ENCODE results near the gene DCTPP1. TPM values are rescaled to one million over a fixed set of nuclear protein-coding genes. Genes with fewer than 3 reads are reported as not detected.

The DCTPP1 gene
- total and polyA plus RNA-seq, 2 of the 4 experiments (the other 2 are of a cell fraction): 24.9 to 45.5 TPM

GRCh38 chr16:30472328-30472942 lies 42.6 kb upstream of the DCTPP1 start, which contains the start of gene ITGAL:
ITGAL (plus strand) TSS chr16:30472742; CDS start chr16:30472838, 96 bp downstream.
- Histone ChIP-seq H3K18ac (ENCODE audit: low read depth, low read length) (no peak within 1 kb of the TSS), H2AK5ac (ENCODE audit: low read depth, low read length) (no peak within 1 kb of the TSS), H2BK5ac (ENCODE audit: low read depth, low read length, poor library complexity, severe bottlenecking) (no peak within 1 kb of the TSS), H3K9me1 (ENCODE audit: insufficient read depth, low read length) (no peaks in the 10 kb centered on the region), H3K79me1 (ENCODE audit: low read depth in 1 of 2, low read length in 2 of 2) (no peaks in the 10 kb centered on the region), H2BK15ac (ENCODE audit: low read depth, low read length) (no peak within 1 kb of the TSS), H2AK9ac (replicated peaks; ENCODE audit: low read depth, low read length, poor library complexity) (no peak within 1 kb of the TSS), H3K9ac (ENCODE audit: low read depth, low read length) (no peak within 1 kb of the TSS), H2AFZ (replicated peaks; ENCODE audit: low read length, poor library complexity) (peak within 1 kb of the TSS; percentile 33), H3K36me3 (ENCODE audit: control insufficient read depth, insufficient read depth, low read length) (no peaks in the 10 kb centered on the region), H2BK20ac (ENCODE audit: low read depth, low read length) (no peak within 1 kb of the TSS), H3K9me3 (ENCODE audit: control insufficient read depth, insufficient read depth, low read length) (no peaks in the 10 kb centered on the region), H3K27me3 (ENCODE audit: control insufficient read depth, insufficient read depth, low read length) (peaks cover 36% of the 10 kb centered on the region), H3K4ac (ENCODE audit: low read depth, low read length) (no peak within 1 kb of the TSS), H4K8ac (ENCODE audit: low read depth in 2 of 2, low read length in 2 of 2) (no peak within 1 kb of the TSS), H4K20me1 (ENCODE audit: insufficient read depth, low read length) (no peaks in the 10 kb centered on the region), H3K23ac (ENCODE audit: low read depth, low read length) (no peak within 1 kb of the TSS), H3K4me3 (ENCODE audit: insufficient read depth, low read depth, low read length) (no peak within 1 kb of the TSS), H4K91ac (ENCODE audit: insufficient read depth, low read depth, low read length) (no peak within 1 kb of the TSS), H4K5ac (ENCODE audit: low read depth, low read length) (no peak within 1 kb of the TSS), H2BK120ac (ENCODE audit: low read depth, low read length) (no peak within 1 kb of the TSS), H3K14ac (replicated peaks; ENCODE audit: low read depth, low read length) (no peak within 1 kb of the TSS), H3K27ac (ENCODE audit: insufficient read depth, low read length) (no peak within 1 kb of the TSS), H3K4me2 (ENCODE audit: low read depth, low read length) (no peak within 1 kb of the TSS), H3K56ac (ENCODE audit: extremely low read depth, insufficient read depth, low read length) (no peak within 1 kb of the TSS), H3K4me1 (ENCODE audit: control insufficient read depth, insufficient read depth, low read length) (no peaks in the 10 kb centered on the region)
- dilution Hi-C loops (cut with HindIII; ENCODE audit: low sequenced_read_pairs, unreplicated experiment): no loop called here
- no TSS peak for BruUV-seq (replicated peaks)
- in situ Hi-C loops (cut with MboI; ENCODE audit: low sequenced_read_pairs): no loop called here
- ChIA-PET POLR2A (ENCODE audit: unreplicated experiment) (no interaction called here), CTCF (no interaction called here)
- ATAC-seq (ENCODE audit: low read depth): no peak
- DNase-seq: no peak
- TF ChIP-seq CTCF (conservative IDR thresholded peaks at IDR 0.05; ENCODE audit: low read depth, low read length) (no peak), POLR2A (IDR thresholded peaks at IDR 0.05; ENCODE audit: low read depth, low read length) (no peak), BHLHE40 (IDR thresholded peaks at IDR 0.05; ENCODE audit: low read depth, low read length) (no peak), RAD21 (IDR thresholded peaks at IDR 0.05; ENCODE audit: low read length) (no peak), MAFK (IDR thresholded peaks at IDR 0.05; ENCODE audit: low read depth, low read length) (no peak), FOS (IDR thresholded peaks at IDR 0.05; ENCODE audit: low read depth, low read length) (no peak), MAZ (IDR thresholded peaks at IDR 0.05; ENCODE audit: borderline replicate concordance, low read depth, low read length) (no peak), MXI1 (IDR thresholded peaks at IDR 0.05; ENCODE audit: borderline replicate concordance, low read depth, low read length) (no peak), NFE2L2 (IDR thresholded peaks at IDR 0.05; ENCODE audit: low read depth, low read length) (no peak)
- 43% methylated on average over 2 of the region's 8 CpGs; no CpG with 5 or more reads in 1 of the 2 experiments for WGBS, 2 experiments (ENCODE audit: extremely low coverage in 2 of 2, insufficient read length in 1 of 2)
- intact Hi-C loops (cut with micrococcal nuclease): no loop called here
